Urothelium cell line (cell line): ENCODE data around the gene DIPK1B.
"Not testable (repeated sequence)": the region's sequence is repeated elsewhere in the genome, so short reads cannot be mapped to it uniquely, and the experiment has no call there.

Source experiments
- DNase-seq: peaks from one replicate; pipeline ENCODE4 v3.0.0; 2011; ENCODE audit warnings: low spot score, mixed read lengths
- FAIRE-seq: peaks from 2 replicates; lab custom pipeline; 2011; peaks lifted over from hg19 to GRCh38; lab: Jason Lieb, UNC

DIPK1B gene

GRCh38 chr9:136748666-136749611, 36.6 kb downstream of the DIPK1B start:
- no peak for FAIRE-seq
- no peak for DNase-seq

- DNase-seq, result no peak
- no peak for FAIRE-seq
Measured at GRCh38 chr9:136750526-136750925, 38.2 kb downstream of the DIPK1B start.

- no peak for DNase-seq
- FAIRE-seq, result no peak
Measured at GRCh38 chr9:136751244-136751643, 38.9 kb downstream of the DIPK1B start.

GRCh38 chr9:136751814-136752213, 39.4 kb downstream of the DIPK1B start:
- FAIRE-seq, result no peak
- DNase-seq, result no peak

- no peak for DNase-seq
- no peak for FAIRE-seq
Measured at GRCh38 chr9:136753371-136754058, 41.1 kb downstream of the DIPK1B start.

- FAIRE-seq (no peak), DNase-seq (no peak)
Measured at GRCh38 chr9:136754059-136754572, 41.7 kb downstream of the DIPK1B start.

- FAIRE-seq (no peak), DNase-seq (no peak)
Measured at GRCh38 chr9:136754626-136755301, 42.4 kb downstream of the DIPK1B start.

- not testable (repeated sequence) for DNase-seq
- peak; percentile 44 for FAIRE-seq
Measured at GRCh38 chr9:136755302-136756133, 43.1 kb downstream of the DIPK1B start.

GRCh38 chr9:136756134-136756438, 43.7 kb downstream of the DIPK1B start:
- FAIRE-seq, result no peak
- no peak for DNase-seq

GRCh38 chr9:136756836-136757235, 44.5 kb downstream of the DIPK1B start:
- DNase-seq (no peak), FAIRE-seq (no peak)

GRCh38 chr9:136757328-136757727, 45.0 kb downstream of the DIPK1B start:
- FAIRE-seq, result no peak

GRCh38 chr9:136757751-136758140, 45.4 kb downstream of the DIPK1B start:
- FAIRE-seq (no peak), DNase-seq (no peak)

More at GRCh38 chr9:136757328-136757727, 45.0 kb downstream of the DIPK1B start:
- no peak for DNase-seq

- DNase-seq (no peak), FAIRE-seq (no peak)
Measured at GRCh38 chr9:136759001-136759400, 46.6 kb downstream of the DIPK1B start.

GRCh38 chr9:136759436-136760325, 47.3 kb downstream of the DIPK1B start:
- no peak for FAIRE-seq
- no peak for DNase-seq

- FAIRE-seq (no peak), DNase-seq (no peak)
Measured at GRCh38 chr9:136760424-136760823, 48.1 kb downstream of the DIPK1B start.

- peak; percentile 71 for DNase-seq
- not testable (repeated sequence) for FAIRE-seq
Measured at GRCh38 chr9:136760834-136761544, 48.6 kb downstream of the DIPK1B start.

- DNase-seq, result no peak
- no peak for FAIRE-seq
Measured at GRCh38 chr9:136761545-136761981, 49.2 kb downstream of the DIPK1B start.

- DNase-seq, result no peak
- no peak for FAIRE-seq
Measured at GRCh38 chr9:136762221-136762691, 49.9 kb downstream of the DIPK1B start.
